ENCODE measurements around the gene BPIFB3.

BPIFB3 gene

GRCh38 chr20:33026779-33027759 lies 26.6 kb upstream of the BPIFB3 start:
- TF ChIP-seq POU2F2 (IDR thresholded peaks at IDR 0.05; ENCODE audit: low read depth, low read length): no peak
- TF ChIP-seq POLR2AphosphoS5 (IDR thresholded peaks at IDR 0.05; ENCODE audit: low read depth, low read length): no peak
- TF ChIP-seq PAX5 (IDR thresholded peaks at IDR 0.05; ENCODE audit: insufficient read depth, low read length, severe bottlenecking): no peak
- TF ChIP-seq TAF1 (IDR thresholded peaks at IDR 0.05; ENCODE audit: low read depth, low read length): no peak
- no peak for TF ChIP-seq POLR2A (IDR thresholded peaks at IDR 0.05; ENCODE audit: low read depth, low read length)
- TF ChIP-seq SPI1 (IDR thresholded peaks at IDR 0.05; ENCODE audit: low read depth, low read length): no peak
- FAIRE-seq (no peak), DNase-seq (ENCODE audit: insufficient read length, low spot score) (no peak)

GRCh38 chr20:33027769-33028751 lies 25.6 kb upstream of the BPIFB3 start:
- TF ChIP-seq POLR2AphosphoS5 (IDR thresholded peaks at IDR 0.05; ENCODE audit: low read depth, low read length) (no peak), POLR2A (IDR thresholded peaks at IDR 0.05; ENCODE audit: low read depth, low read length) (no peak), POU2F2 (IDR thresholded peaks at IDR 0.05; ENCODE audit: low read depth, low read length) (no peak), PAX5 (IDR thresholded peaks at IDR 0.05; ENCODE audit: insufficient read depth, low read length, severe bottlenecking) (no peak), SPI1 (IDR thresholded peaks at IDR 0.05; ENCODE audit: low read depth, low read length) (no peak), TAF1 (IDR thresholded peaks at IDR 0.05; ENCODE audit: low read depth, low read length) (no peak)
- no peak for FAIRE-seq
- DNase-seq (ENCODE audit: insufficient read length, low spot score): no peak

- FAIRE-seq: no peak
- no peak for TF ChIP-seq PAX5 (IDR thresholded peaks at IDR 0.05; ENCODE audit: insufficient read depth, low read length, severe bottlenecking)
- no peak for TF ChIP-seq POLR2A (IDR thresholded peaks at IDR 0.05; ENCODE audit: low read depth, low read length)
- TF ChIP-seq POLR2AphosphoS5 (IDR thresholded peaks at IDR 0.05; ENCODE audit: low read depth, low read length): no peak
- no peak for TF ChIP-seq SPI1 (IDR thresholded peaks at IDR 0.05; ENCODE audit: low read depth, low read length)
- no peak for TF ChIP-seq TAF1 (IDR thresholded peaks at IDR 0.05; ENCODE audit: low read depth, low read length)
- no peak for TF ChIP-seq POU2F2 (IDR thresholded peaks at IDR 0.05; ENCODE audit: low read depth, low read length)
- DNase-seq (ENCODE audit: insufficient read length, low spot score): no peak
These were observed 24.8 kb upstream of the BPIFB3 start for GRCh38 chr20:33028875-33029274.

- FAIRE-seq (no peak), DNase-seq (ENCODE audit: insufficient read length, low spot score) (no peak)
- TF ChIP-seq POU2F2 (IDR thresholded peaks at IDR 0.05; ENCODE audit: low read depth, low read length) (no peak), POLR2AphosphoS5 (IDR thresholded peaks at IDR 0.05; ENCODE audit: low read depth, low read length) (no peak), POLR2A (IDR thresholded peaks at IDR 0.05; ENCODE audit: low read depth, low read length) (no peak), PAX5 (IDR thresholded peaks at IDR 0.05; ENCODE audit: insufficient read depth, low read length, severe bottlenecking) (no peak), TAF1 (IDR thresholded peaks at IDR 0.05; ENCODE audit: low read depth, low read length) (no peak), SPI1 (IDR thresholded peaks at IDR 0.05; ENCODE audit: low read depth, low read length) (no peak)
These were observed 23.6 kb upstream of the BPIFB3 start for GRCh38 chr20:33030076-33030475.

GRCh38 chr20:33030569-33030968 lies 23.1 kb upstream of the BPIFB3 start:
- TF ChIP-seq POLR2A (IDR thresholded peaks at IDR 0.05; ENCODE audit: low read depth, low read length) (no peak), POU2F2 (IDR thresholded peaks at IDR 0.05; ENCODE audit: low read depth, low read length) (no peak), PAX5 (IDR thresholded peaks at IDR 0.05; ENCODE audit: insufficient read depth, low read length, severe bottlenecking) (no peak), TAF1 (IDR thresholded peaks at IDR 0.05; ENCODE audit: low read depth, low read length) (no peak), SPI1 (IDR thresholded peaks at IDR 0.05; ENCODE audit: low read depth, low read length) (no peak), POLR2AphosphoS5 (IDR thresholded peaks at IDR 0.05; ENCODE audit: low read depth, low read length) (no peak)

GRCh38 chr20:33031531-33031930 lies 22.2 kb upstream of the BPIFB3 start, which contains the start of gene BPIFB6:
Gene BPIFB6, plus strand, starts transcription at chr20:33031648. Its CDS starts 0 bp downstream, at chr20:33031648.
- FAIRE-seq (no peak), DNase-seq (ENCODE audit: insufficient read length, low spot score) (no peak)
- no peak for TF ChIP-seq TAF1 (IDR thresholded peaks at IDR 0.05; ENCODE audit: low read depth, low read length)
- TF ChIP-seq PAX5 (IDR thresholded peaks at IDR 0.05; ENCODE audit: insufficient read depth, low read length, severe bottlenecking): no peak
- TF ChIP-seq POLR2AphosphoS5 (IDR thresholded peaks at IDR 0.05; ENCODE audit: low read depth, low read length): no peak
- TF ChIP-seq SPI1 (IDR thresholded peaks at IDR 0.05; ENCODE audit: low read depth, low read length): no peak
- no peak for TF ChIP-seq POLR2A (IDR thresholded peaks at IDR 0.05; ENCODE audit: low read depth, low read length)
- TF ChIP-seq POU2F2 (IDR thresholded peaks at IDR 0.05; ENCODE audit: low read depth, low read length): no peak

More at GRCh38 chr20:33030569-33030968, 23.1 kb upstream of the BPIFB3 start:
- FAIRE-seq (no peak), DNase-seq (ENCODE audit: insufficient read length, low spot score) (no peak)

GRCh38 chr20:33032555-33032954 lies 21.1 kb upstream of the BPIFB3 start:
- TF ChIP-seq POLR2A (IDR thresholded peaks at IDR 0.05; ENCODE audit: low read depth, low read length): no peak
- no peak for TF ChIP-seq PAX5 (IDR thresholded peaks at IDR 0.05; ENCODE audit: insufficient read depth, low read length, severe bottlenecking)
- no peak for TF ChIP-seq TAF1 (IDR thresholded peaks at IDR 0.05; ENCODE audit: low read depth, low read length)
- TF ChIP-seq POLR2AphosphoS5 (IDR thresholded peaks at IDR 0.05; ENCODE audit: low read depth, low read length): no peak
- TF ChIP-seq POU2F2 (IDR thresholded peaks at IDR 0.05; ENCODE audit: low read depth, low read length): no peak
- TF ChIP-seq SPI1 (IDR thresholded peaks at IDR 0.05; ENCODE audit: low read depth, low read length): no peak
- no peak for DNase-seq (ENCODE audit: insufficient read length, low spot score)
- no peak for FAIRE-seq

GRCh38 chr20:33033381-33033780 lies 20.3 kb upstream of the BPIFB3 start:
- no peak for TF ChIP-seq TAF1 (IDR thresholded peaks at IDR 0.05; ENCODE audit: low read depth, low read length)
- no peak for TF ChIP-seq POLR2A (IDR thresholded peaks at IDR 0.05; ENCODE audit: low read depth, low read length)
- no peak for TF ChIP-seq PAX5 (IDR thresholded peaks at IDR 0.05; ENCODE audit: insufficient read depth, low read length, severe bottlenecking)
- no peak for TF ChIP-seq POLR2AphosphoS5 (IDR thresholded peaks at IDR 0.05; ENCODE audit: low read depth, low read length)
- TF ChIP-seq POU2F2 (IDR thresholded peaks at IDR 0.05; ENCODE audit: low read depth, low read length): no peak
- no peak for TF ChIP-seq SPI1 (IDR thresholded peaks at IDR 0.05; ENCODE audit: low read depth, low read length)
- DNase-seq (ENCODE audit: insufficient read length, low spot score): no peak
- FAIRE-seq: no peak
